Measurements from ENCODE around the gene WFIKKN2.

DNA sequence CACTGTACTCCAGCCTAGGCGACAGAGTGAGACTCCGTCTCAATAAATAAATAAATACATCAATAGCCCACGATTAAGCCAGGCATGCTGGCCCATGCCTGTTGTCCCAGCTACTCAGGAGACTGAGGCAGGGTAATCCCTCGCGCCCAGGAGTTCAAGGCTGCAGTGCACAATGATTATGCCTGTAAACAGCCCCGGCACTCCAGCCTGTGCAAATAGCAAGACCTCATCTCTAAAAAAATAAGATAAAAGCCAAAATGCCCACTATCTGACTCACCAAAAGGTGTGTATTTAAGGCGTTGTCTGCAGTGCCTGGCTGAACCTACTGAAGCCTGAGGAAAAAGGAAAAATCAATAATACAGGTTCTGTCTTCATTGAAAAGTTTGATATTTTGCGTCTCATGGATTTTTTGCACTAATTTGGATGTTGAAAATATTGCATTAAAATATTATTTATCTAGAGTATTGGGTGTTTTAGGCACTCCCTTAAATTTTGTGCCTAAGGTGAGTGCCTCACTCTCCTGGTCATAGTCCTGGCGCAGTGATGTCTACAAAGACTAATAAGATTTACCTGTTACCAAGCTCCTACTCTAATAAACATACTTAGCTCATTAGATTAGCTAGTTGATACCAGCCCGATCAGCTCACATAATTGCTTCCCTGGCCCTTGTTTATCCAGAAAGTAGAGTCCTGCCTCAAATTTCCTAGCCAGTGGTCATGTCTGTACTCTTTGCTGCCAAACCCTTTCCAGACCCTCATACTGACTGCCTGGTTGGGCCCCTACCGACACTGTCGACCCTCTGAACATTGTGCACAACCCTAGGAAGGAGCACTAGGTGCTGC lies 55.5 kb downstream of the WFIKKN2 start:
- TF ChIP-seq, protein P1, sequence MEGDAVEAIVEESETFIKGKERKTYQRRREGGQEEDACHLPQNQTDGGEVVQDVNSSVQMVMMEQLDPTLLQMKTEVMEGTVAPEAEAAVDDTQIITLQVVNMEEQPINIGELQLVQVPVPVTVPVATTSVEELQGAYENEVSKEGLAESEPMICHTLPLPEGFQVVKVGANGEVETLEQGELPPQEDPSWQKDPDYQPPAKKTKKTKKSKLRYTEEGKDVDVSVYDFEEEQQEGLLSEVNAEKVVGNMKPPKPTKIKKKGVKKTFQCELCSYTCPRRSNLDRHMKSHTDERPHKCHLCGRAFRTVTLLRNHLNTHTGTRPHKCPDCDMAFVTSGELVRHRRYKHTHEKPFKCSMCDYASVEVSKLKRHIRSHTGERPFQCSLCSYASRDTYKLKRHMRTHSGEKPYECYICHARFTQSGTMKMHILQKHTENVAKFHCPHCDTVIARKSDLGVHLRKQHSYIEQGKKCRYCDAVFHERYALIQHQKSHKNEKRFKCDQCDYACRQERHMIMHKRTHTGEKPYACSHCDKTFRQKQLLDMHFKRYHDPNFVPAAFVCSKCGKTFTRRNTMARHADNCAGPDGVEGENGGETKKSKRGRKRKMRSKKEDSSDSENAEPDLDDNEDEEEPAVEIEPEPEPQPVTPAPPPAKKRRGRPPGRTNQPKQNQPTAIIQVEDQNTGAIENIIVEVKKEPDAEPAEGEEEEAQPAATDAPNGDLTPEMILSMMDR (IDR thresholded peaks at IDR 0.05 in 2 of 3, conservative IDR thresholded peaks at IDR 0.05 in 1 of 3; ENCODE audit: control insufficient read depth in 2 of 3, extremely low read depth in 1 of 3, insufficient read depth in 1 of 3, low read depth in 3 of 3, low read length in 3 of 3): no peak
- TF ChIP-seq, protein P2, sequence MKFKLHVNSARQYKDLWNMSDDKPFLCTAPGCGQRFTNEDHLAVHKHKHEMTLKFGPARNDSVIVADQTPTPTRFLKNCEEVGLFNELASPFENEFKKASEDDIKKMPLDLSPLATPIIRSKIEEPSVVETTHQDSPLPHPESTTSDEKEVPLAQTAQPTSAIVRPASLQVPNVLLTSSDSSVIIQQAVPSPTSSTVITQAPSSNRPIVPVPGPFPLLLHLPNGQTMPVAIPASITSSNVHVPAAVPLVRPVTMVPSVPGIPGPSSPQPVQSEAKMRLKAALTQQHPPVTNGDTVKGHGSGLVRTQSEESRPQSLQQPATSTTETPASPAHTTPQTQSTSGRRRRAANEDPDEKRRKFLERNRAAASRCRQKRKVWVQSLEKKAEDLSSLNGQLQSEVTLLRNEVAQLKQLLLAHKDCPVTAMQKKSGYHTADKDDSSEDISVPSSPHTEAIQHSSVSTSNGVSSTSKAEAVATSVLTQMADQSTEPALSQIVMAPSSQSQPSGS (IDR thresholded peaks at IDR 0.05; ENCODE audit: low read length): no peak
- TF ChIP-seq POLR2A (IDR thresholded peaks at IDR 0.05; ENCODE audit: low read depth, low read length) (no peak), EZH2 (IDR thresholded peaks at IDR 0.05; ENCODE audit: borderline replicate concordance, control insufficient read depth, low read depth, low read length) (no peak), SP1 (IDR thresholded peaks at IDR 0.05; ENCODE audit: low read depth, low read length) (no peak), NR2C2 (IDR thresholded peaks at IDR 0.05; ENCODE audit: borderline replicate concordance, control insufficient read depth, insufficient read length, low read depth) (no peak), POLR2AphosphoS5 (IDR thresholded peaks at IDR 0.05; ENCODE audit: low read length) (no peak), FOXK2 (IDR thresholded peaks at IDR 0.05) (no peak), MYB (IDR thresholded peaks at IDR 0.05; ENCODE audit: borderline replicate concordance, low read depth, low read length) (no peak), CHD1 (IDR thresholded peaks at IDR 0.05; ENCODE audit: low read depth, low read length) (no peak), DPF2 (IDR thresholded peaks at IDR 0.05) (no peak), NRF1 (conservative IDR thresholded peaks at IDR 0.05; ENCODE audit: low read depth, low read length) (no peak)
- TF ChIP-seq, protein P3, sequence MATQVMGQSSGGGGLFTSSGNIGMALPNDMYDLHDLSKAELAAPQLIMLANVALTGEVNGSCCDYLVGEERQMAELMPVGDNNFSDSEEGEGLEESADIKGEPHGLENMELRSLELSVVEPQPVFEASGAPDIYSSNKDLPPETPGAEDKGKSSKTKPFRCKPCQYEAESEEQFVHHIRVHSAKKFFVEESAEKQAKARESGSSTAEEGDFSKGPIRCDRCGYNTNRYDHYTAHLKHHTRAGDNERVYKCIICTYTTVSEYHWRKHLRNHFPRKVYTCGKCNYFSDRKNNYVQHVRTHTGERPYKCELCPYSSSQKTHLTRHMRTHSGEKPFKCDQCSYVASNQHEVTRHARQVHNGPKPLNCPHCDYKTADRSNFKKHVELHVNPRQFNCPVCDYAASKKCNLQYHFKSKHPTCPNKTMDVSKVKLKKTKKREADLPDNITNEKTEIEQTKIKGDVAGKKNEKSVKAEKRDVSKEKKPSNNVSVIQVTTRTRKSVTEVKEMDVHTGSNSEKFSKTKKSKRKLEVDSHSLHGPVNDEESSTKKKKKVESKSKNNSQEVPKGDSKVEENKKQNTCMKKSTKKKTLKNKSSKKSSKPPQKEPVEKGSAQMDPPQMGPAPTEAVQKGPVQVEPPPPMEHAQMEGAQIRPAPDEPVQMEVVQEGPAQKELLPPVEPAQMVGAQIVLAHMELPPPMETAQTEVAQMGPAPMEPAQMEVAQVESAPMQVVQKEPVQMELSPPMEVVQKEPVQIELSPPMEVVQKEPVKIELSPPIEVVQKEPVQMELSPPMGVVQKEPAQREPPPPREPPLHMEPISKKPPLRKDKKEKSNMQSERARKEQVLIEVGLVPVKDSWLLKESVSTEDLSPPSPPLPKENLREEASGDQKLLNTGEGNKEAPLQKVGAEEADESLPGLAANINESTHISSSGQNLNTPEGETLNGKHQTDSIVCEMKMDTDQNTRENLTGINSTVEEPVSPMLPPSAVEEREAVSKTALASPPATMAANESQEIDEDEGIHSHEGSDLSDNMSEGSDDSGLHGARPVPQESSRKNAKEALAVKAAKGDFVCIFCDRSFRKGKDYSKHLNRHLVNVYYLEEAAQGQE (IDR thresholded peaks at IDR 0.05; ENCODE audit: low read depth, low read length): no peak
- TF ChIP-seq, protein P4, sequence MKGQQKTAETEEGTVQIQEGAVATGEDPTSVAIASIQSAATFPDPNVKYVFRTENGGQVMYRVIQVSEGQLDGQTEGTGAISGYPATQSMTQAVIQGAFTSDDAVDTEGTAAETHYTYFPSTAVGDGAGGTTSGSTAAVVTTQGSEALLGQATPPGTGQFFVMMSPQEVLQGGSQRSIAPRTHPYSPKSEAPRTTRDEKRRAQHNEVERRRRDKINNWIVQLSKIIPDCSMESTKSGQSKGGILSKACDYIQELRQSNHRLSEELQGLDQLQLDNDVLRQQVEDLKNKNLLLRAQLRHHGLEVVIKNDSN (IDR thresholded peaks at IDR 0.05; ENCODE audit: borderline replicate concordance, extremely low read length, insufficient read depth, low read depth, low read length): no peak

Measured in GM12878 (cell line).